ENCODE results near the gene WDR93.

- no peak for TF ChIP-seq CTCF (IDR thresholded peaks at IDR 0.05)
- no peak for TF ChIP-seq POLR2A (IDR thresholded peaks at IDR 0.05)
- peak; percentile 27 to 66 for TF ChIP-seq EP300 (IDR thresholded peaks at IDR 0.05)
Measured at GRCh38 chr15:89728254-89728653, 37.6 kb downstream of the WDR93 start.
